G401 (cell line): ENCODE measurements around the gene TCF4. TPM values are rescaled to one million over a fixed set of nuclear protein-coding genes. Genes with fewer than 3 reads are reported as not detected.

Source experiments
- DNase-seq: peaks from one replicate; pipeline ENCODE4 v3.0.0-alpha.2; 2015; ENCODE audit warnings: low spot score
- in situ Hi-C: cut with HindIII; loops from 2 replicates; pipeline ENCODE4 v1.10.0; 2016; ENCODE audit warnings: low sequenced_read_pairs, mixed read lengths
- total RNA-seq: library from RNA; depleted of rRNA; stranded (reverse); fragments of >200 nt; shearing (Covaris generic); gene quantifications from 2 replicates; pipeline ENCODE4 v1.2.3, GENCODE V29; 2014

Gene TCF4
- total RNA-seq, 1 experiment from 2014 or later, result 6.8 TPM

DNA sequence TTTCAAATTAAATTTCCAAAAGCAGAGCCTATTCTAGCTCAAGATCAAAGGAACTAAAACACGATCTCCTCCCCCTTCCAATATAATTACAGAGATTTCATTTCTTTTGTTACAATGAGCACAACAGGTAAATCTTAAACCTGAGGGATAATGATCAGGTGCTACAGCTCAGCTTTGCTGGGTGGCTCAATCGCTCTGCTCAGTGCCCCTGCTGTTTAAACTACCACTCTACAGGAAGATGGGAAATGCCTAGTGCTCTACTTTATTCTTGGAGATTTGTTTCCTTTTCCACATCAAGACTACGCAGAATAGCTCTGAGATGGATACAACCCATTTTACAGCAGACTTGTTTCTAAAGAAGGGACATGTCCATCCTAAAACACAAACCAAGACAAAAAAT is 162.3 kb downstream of the TCF4 start:
- no peak for DNase-seq
- in situ Hi-C loops, result no loop called here

- peak; percentile 82 for DNase-seq
- in situ Hi-C loops, result no loop called here
Observed at GRCh38 chr18:55422456-55423180, 165.4 kb downstream of the TCF4 start.

DNA sequence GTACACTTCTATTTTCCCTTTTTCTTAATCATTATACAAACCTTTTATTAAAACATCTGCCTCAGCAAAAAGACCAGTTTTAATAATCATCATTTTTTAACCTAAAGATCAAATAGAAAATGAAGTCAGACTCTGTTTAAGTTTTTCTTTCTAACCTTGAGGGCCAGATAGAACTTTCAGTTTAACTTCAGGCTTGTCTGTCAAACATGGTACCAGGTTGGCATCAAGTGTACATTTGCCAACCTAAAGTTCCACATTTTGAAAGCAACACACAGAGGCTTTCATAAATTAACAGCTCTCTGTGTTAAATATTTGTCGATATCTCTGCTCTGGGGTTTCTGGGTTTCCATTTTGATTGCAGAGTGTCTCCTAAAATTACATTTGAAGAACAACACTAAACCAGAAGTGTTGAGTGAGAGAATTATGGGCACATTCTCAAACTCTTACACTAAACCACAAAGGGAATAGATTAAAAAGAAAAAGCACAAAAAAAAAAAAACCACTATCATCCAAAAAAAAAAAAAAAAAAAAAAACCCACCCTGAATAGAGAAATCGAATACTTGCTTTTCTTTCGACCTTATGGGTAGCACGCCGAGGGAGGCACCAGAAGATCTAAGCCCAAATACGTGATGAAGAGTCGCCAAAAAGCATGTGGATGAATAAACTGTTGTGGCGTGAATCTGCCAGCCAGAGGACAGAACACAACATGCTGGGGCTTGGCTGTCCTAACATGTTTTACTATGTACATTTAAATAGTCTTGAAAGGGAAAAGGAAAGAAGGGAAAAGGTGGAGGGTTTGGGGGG is 166.2 kb downstream of the TCF4 start:
- DNase-seq, result peak; percentile 89
- in situ Hi-C loops, result no loop called here

- in situ Hi-C loops, result no loop called here
- no peak for DNase-seq
Observed at GRCh38 chr18:55421308-55421614, 166.7 kb downstream of the TCF4 start.

- DNase-seq, result peak; percentile 40
- in situ Hi-C loops, result no loop called here
Observed at GRCh38 chr18:55420665-55421307, 167.2 kb downstream of the TCF4 start.

GRCh38 chr18:55419947-55420664 is 167.9 kb downstream of the TCF4 start:
- in situ Hi-C loops, result no loop called here
- DNase-seq, result peak; percentile 65

DNA sequence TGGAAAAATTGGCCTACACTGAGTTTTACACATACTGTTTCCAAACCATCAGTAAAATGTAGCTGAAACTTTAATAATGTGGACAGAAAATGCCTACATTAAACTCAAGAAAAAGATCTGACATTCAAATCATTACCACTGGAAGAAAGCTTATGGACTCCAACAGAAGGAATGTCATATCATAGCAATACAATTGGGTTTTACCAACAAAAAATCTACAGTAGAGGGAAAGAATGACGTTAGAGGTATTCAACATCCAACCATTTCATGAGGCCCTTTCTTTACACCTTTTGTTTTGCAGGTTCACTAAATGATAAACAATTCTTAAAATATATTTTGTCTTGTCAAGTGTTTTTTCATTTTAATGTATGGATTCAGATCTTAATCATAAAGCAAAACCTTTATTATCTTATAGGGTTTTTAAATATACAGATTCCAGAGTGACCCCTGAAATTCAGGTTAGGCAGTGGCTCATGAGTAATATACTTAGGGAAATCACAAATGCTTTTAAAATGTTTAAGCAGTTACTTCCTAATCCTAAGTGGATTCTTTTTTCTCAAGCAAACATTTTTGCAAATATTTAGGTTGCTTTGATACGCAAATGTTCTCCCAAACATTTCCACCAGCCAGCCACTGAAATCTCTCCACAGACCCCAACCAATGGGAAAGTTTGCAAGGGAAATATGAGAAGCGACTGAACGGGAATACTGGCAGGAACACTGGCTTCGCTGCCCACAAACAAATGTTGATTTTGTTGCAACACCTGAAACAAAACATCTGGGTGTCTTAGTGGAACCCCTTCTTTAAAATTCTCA is 168.7 kb downstream of the TCF4 start:
- in situ Hi-C loops, result no loop called here
- peak; percentile 54 for DNase-seq

DNA sequence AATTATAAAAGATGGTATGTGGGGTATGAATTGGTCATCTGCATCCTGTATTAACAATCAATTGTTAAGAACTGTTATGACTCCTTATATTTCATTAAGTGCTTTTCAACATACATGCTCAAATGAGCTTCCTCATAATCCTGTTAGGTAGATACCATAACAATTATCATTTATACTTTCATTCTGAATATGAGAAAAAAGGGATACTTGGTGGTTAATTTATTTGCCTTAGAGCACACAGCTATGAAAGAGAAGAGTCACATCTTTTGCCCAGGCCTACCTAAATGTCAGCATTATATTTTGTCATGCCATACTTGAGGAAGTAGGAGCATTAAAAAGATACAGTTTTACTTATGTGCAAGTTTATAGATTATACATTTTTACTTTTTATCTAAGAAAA is 169.6 kb downstream of the TCF4 start:
- in situ Hi-C loops, result no loop called here
- no peak for DNase-seq

GRCh38 chr18:55416791-55417190 is 171.2 kb downstream of the TCF4 start:
- in situ Hi-C loops, result no loop called here

GRCh38 chr18:55415258-55415871 is 172.6 kb downstream of the TCF4 start:
- DNase-seq, result peak; percentile 89
- in situ Hi-C loops, result no loop called here

More at GRCh38 chr18:55416791-55417190, 171.2 kb downstream of the TCF4 start:
- DNase-seq, result peak; percentile 87

GRCh38 chr18:55414475-55414874 is 173.5 kb downstream of the TCF4 start:
- in situ Hi-C loops, result no loop called here
- DNase-seq, result no peak

DNA sequence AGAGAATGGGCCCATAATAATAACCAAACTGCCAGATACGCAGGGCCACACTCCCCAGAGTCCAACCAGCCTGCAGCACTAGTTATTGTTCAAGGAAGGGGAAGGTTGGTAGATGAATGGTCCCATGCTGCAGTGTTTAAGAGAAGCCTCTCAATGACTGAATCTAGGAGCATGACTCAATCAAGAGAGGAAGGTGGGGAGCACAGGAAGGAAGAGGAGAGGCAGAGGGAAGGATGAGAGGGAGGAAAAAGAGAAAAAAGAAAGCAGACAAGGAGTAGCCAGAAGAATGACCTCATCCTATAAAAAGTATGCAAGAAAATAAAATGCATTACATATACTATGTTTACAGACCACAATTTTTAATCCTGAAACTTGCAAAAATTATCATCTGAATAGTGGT is 174.5 kb downstream of the TCF4 start:
- in situ Hi-C loops, result no loop called here
- DNase-seq, result no peak

DNA sequence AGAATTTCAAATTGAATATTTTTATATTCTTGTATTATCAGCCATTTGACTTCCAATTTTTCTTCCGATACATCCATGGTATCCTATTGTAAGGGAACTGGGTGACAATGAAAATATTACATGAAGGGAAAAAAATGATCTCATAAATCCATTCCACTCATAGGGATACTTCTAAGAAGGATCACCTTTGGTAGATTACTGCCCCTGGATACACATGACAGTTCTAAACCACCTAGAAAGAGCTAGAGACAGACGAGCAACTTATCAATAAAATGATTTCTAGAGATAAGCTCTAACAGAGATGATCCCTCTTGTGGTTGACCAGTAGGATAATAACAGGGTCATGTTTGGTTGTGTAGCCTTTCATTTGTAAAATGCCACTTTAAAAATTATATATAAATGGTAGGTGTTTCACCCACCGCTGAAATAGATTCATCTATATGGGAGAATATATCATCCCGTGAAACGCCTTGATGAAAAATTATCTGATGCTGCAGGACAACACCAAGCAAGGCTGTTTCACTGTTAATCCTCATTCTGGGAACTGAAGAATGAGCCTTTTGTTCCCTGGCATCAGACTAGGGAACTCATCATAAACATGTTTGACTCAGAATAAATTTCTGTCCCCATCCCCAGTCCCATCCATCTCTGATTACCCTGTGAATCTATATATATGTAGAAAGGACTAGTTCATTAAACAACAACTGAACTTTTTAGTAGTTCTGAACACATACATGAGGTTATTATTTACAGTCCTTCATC is 180.0 kb downstream of the TCF4 start:
- in situ Hi-C loops, result no loop called here
- DNase-seq, result peak; percentile 45

GRCh38 chr18:55407191-55407590 is 180.8 kb downstream of the TCF4 start:
- DNase-seq, result peak; percentile 50
- in situ Hi-C loops, result no loop called here

DNA sequence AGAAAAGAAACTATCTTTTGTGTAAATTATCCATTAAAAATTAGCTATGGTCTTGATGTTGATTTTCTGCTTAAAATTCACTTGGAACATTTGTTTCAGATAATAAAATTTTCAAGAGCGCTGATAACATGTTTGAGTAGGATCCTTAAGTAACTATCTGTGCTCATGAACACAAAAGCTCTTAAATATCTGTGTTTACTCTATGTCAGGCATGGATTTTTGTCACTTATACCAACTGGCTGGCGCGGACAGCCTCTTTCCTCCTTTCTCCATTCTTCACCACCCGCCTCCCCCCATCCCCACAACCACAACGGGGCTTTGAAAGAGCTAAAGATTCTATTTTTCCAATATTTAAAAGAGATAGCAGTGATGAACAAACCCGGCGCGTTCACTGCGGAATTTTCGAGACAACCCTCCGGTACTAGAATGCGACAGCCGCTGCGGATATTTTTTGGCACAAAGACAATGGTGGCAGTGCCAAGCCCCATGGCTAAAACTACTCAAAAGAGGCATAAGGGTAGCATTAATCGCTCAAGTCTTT is 181.5 kb downstream of the TCF4 start:
- DNase-seq, result peak; percentile 88
- in situ Hi-C loops, result no loop called here

DNA sequence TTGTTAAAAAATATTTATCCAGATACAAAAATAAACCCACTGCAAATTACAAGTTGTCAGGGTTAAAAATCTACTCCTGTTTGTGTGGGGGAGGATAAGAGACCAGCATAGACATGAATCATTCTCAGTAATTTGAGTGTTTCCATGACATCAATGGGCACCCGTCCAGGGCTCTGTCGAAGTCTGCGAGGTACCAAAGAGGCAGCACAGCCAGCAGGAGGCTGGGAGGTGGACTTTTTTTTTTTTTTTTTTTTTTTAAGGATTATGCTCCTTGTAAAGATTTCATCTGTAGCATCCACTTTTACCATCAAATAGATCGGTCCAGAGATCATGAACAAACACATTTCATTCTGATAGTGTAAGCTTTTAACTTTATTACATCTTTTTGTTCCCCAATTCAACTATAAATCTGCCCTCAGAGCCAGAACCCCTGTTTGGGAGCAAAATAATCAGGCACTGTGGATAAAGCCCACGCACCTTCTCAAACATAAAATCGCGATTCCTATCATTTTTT is 182.0 kb downstream of the TCF4 start:
- peak; percentile 93 for DNase-seq
- in situ Hi-C loops, result no loop called here

DNA sequence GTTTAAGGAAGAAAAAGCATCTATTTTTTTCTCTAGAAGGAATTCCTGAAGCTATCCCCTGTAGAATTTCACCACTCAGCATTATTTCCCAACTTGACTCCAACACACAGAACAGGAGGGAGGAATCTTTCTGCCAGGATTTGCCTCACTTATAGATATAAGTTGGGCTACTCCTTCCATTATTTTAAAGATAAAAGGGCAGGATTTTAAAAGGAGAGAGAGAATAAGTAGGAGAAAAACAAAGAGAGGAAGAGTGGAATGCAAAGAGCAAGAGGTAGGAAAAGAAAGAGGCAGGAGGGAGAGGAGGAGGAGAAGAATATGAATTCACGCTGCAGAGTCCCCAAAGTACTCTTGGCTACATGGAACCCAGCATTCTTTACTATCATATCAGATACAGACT is 182.5 kb downstream of the TCF4 start:
- DNase-seq, result no peak
- in situ Hi-C loops, result no loop called here
